ENCODE results near the gene KIR3DL1. TPM values are rescaled to one million over a fixed set of nuclear protein-coding genes. Genes with fewer than 3 reads are reported as not detected.
"Not testable (repeated sequence)": the region's sequence is repeated elsewhere in the genome, so short reads cannot be mapped to it uniquely, and the experiment has no call there.

Gene KIR3DL1
- total RNA-seq, 2 donors from 2014 or later = not detected

DNA sequence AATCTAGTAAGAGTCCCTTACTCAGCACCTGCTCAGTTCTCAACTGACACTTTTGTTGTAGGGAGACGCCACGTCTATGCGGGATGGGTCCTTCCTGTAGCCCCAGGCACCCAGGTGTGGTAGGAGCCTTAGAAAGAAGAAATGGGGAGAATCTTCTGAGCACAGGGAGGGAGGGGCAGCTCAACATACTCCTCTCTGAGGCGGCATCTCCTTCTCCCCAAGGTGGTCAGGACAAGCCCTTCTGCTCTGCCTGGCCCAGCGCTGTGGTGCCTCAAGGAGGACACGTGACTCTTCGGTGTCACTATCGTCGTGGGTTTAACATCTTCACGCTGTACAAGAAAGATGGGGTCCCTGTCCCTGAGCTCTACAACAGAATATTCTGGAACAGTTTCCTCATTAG lies 11.7 kb upstream of the KIR3DL1 start:
- no peaks in the 10 kb centered on the region for H3K9me3 ChIP-seq
- no peak for DNase-seq (ENCODE audit: low spot score)
- no peak overlapping the region for H3K4me3 ChIP-seq
- no peaks in the 10 kb centered on the region for H3K36me3 ChIP-seq
- H3K27me3 ChIP-seq = no peaks in the 10 kb centered on the region
- H3K4me1 ChIP-seq = no peaks in the 10 kb centered on the region
- no peak overlapping the region for H3K27ac ChIP-seq
- TF ChIP-seq, protein P1, sequence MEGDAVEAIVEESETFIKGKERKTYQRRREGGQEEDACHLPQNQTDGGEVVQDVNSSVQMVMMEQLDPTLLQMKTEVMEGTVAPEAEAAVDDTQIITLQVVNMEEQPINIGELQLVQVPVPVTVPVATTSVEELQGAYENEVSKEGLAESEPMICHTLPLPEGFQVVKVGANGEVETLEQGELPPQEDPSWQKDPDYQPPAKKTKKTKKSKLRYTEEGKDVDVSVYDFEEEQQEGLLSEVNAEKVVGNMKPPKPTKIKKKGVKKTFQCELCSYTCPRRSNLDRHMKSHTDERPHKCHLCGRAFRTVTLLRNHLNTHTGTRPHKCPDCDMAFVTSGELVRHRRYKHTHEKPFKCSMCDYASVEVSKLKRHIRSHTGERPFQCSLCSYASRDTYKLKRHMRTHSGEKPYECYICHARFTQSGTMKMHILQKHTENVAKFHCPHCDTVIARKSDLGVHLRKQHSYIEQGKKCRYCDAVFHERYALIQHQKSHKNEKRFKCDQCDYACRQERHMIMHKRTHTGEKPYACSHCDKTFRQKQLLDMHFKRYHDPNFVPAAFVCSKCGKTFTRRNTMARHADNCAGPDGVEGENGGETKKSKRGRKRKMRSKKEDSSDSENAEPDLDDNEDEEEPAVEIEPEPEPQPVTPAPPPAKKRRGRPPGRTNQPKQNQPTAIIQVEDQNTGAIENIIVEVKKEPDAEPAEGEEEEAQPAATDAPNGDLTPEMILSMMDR (IDR thresholded peaks at IDR 0.05) = no peak

DNA sequence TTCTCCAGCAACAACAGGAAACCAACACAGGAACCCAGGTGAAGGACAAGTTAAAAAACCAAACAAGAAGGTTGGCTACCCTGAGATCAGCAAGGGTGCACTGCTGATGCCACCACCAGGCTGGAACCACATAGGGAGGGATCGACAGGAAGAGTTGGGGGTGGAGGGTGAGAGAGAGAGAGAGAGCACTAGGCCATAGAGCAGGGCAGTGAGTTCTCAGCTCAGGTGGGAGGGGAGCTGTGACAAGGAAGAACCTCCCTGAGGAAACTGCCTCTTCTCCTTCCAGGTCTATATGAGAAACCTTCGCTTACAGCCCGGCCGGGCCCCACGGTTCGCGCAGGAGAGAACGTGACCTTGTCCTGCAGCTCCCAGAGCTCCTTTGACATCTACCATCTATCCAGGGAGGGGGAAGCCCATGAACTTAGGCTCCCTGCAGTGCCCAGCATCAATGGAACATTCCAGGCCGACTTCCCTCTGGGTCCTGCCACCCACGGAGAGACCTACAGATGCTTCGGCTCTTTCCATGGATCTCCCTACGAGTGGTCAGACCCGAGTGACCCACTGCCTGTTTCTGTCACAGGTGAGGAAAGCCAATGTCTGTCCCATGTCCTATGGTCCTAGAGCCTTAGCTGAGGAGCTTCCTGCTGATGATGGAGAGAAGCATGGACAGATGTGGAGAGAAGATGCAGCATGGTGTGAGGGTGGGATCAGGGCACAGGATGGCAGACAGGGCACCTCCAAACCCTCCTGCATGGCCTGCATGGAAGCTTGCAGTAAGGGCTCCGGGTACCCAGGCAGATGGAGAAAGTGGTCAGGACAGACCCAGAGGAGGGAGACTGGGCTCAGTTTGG lies 10.4 kb upstream of the KIR3DL1 start:
- no peaks in the 10 kb centered on the region for H3K36me3 ChIP-seq
- TF ChIP-seq, protein P1 (IDR thresholded peaks at IDR 0.05) = no peak
- H3K4me1 ChIP-seq = no peaks in the 10 kb centered on the region
- no peaks in the 10 kb centered on the region for H3K27me3 ChIP-seq
- H3K4me3 ChIP-seq = no peak overlapping the region
- no peaks in the 10 kb centered on the region for H3K9me3 ChIP-seq
- DNase-seq (ENCODE audit: low spot score) = no peak
- no peak overlapping the region for H3K27ac ChIP-seq

DNA sequence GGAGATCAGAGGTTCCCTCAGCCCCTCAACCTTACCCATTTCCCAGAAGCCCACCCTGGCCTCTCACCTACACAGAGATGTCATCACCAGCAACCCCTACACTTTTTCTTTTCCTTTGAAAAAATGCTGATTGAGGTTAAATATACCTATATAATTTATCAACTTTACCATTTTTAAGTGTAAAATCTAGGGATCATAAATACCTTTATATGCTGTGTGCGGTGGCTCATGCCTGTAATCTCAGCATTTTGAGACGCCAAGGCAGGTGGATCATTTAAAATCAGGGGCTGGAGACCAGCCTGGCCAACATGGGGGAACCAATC lies 9.8 kb upstream of the KIR3DL1 start:
- Histone ChIP-seq H3K27ac (no peak overlapping the region), H3K4me1 (no peaks in the 10 kb centered on the region), H3K27me3 (no peaks in the 10 kb centered on the region), H3K4me3 (no peak overlapping the region), H3K36me3 (no peaks in the 10 kb centered on the region), H3K9me3 (no peaks in the 10 kb centered on the region)
- DNase-seq (ENCODE audit: low spot score) = no peak
- TF ChIP-seq, protein P1 (IDR thresholded peaks at IDR 0.05) = no peak

DNA sequence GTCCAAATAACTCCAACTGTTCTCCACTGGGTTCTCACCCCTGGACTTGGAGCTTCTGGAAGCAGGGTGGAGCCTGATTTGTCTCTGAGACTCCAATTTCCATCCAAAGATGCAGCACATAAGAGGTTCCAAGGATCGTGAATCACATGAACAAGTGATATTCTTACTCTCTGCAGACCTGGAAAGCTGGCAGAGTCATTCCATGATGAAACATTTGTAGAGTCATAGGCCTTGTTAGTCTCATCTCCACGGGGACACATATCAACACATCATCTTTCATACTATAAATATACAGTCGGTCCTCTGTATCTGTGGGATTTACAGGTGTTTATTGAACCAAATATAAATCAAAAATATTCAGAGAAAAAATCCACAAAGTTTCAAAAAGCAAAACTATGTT lies 1.7 kb upstream of the KIR3DL1 start:
- H3K27me3 ChIP-seq; H3K9me3 ChIP-seq; DNase-seq (ENCODE audit: low spot score); H3K27ac ChIP-seq; H3K4me1 ChIP-seq; H3K36me3 ChIP-seq; H3K4me3 ChIP-seq: not testable (repeated sequence)

DNA sequence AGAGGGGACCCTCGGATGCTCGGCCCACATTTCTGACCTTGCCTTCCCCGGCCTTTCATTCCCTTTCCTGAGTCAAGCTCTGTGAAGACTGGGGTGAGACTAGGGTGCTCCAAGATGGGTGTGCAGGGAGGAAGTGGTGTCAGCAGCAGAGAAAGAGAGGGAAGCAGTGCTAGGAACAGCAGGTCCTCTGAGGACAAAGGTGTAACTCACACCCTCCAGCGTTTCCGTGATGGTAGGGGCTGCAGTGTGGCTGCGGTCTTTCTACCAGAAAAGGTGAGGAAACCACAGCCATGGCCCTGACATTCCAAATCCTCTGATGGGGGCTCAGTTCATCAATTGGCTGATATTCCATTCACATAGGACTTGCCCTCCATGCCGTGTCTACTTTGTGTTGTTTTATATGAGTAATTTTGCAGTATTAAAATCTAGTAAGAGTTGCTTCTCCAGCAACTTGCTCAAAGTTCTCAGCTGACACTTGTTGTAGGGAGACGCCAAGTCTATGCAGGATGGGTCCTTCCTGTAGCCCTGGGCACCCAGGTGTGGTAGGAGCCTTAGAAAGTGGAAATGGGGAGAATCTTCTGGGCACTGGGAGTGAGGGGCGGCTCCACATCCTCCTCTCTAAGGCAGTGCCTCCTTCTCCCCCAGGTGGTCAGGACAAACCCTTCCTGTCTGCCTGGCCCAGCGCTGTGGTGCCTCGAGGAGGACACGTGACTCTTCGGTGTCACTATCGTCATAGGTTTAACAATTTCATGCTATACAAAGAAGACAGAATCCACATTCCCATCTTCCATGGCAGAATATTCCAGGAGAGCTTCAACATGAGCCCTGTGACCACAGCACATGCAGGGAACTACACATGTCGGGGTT lies 1.6 kb downstream of the KIR3DL1 start:
- no peaks in the 10 kb centered on the region for H3K27me3 ChIP-seq
- TF ChIP-seq, protein P1 (IDR thresholded peaks at IDR 0.05) = no peak

DNA sequence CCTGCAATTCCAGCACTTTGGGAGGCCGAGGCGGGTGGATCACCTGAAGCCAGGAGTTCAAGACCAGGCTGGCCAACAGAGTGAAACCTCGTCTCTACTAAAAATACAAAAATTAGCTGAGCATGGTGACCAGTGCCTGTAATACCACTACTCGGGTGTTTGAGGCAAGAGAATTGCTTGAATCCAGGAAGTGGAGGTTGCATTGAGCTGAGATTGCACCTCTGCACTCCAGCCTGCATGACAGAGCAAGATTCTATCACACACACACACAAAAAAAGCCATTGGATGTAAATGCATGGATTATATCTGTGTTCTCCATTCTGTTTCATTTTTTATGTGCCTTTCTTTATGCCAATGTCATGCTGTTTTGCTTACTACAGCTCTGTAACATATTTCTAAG lies 8.1 kb downstream of the KIR3DL1 start:
- DNase-seq (ENCODE audit: low spot score); H3K27me3 ChIP-seq; H3K36me3 ChIP-seq; H3K9me3 ChIP-seq; H3K4me1 ChIP-seq; H3K4me3 ChIP-seq; H3K27ac ChIP-seq: not testable (repeated sequence)

More for the DNA sequence above, 1.6 kb downstream of the KIR3DL1 start:
- no peak for DNase-seq (ENCODE audit: low spot score)
- H3K4me1 ChIP-seq = no peaks in the 10 kb centered on the region
- H3K9me3 ChIP-seq = no peaks in the 10 kb centered on the region
- H3K36me3 ChIP-seq = no peaks in the 10 kb centered on the region
- no peak overlapping the region for H3K4me3 ChIP-seq
- H3K27ac ChIP-seq = no peak overlapping the region

DNA sequence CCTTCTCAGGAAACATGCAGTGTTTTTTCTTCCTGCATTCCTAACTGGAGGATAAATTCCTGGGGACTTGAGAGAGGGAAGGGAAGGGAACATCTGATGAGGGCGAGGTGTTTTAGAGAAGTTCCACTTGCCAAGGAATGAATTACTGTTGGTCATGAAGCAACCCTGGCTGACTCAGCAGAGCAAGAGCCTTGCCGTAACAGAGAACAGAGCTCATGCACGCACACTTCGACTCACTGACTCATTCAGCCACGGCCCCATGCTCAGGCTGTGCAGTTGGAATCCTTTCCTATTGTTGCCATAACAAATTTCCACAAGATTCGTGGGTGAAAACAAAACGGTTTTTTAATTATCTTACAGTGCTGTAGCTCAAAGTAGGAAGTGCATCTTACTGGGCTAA lies 9.1 kb downstream of the KIR3DL1 start:
- not testable (repeated sequence) for H3K4me3 ChIP-seq; H3K4me1 ChIP-seq; DNase-seq (ENCODE audit: low spot score); H3K27ac ChIP-seq; H3K27me3 ChIP-seq; H3K9me3 ChIP-seq; H3K36me3 ChIP-seq

DNA sequence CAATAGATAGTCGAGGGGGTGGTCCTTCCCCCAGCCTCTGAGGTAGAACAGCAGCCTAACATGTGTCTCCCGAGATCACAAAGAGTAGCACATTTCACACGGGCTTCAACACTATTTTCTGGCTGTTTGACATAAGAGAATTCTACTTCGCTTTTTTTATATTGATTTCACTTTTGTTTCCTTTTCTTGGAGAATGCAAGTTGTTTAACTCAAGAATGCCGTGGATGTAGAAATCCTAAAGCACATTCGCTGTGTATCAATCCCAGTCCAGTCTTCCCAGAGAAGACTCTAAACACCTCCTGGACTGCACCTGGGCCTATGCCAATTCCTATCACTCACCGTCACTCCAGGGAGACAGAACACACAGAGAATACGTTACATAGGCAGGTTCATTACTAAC lies 11.8 kb downstream of the KIR3DL1 start:
- not testable (repeated sequence) for DNase-seq (ENCODE audit: low spot score); H3K27me3 ChIP-seq; H3K36me3 ChIP-seq; H3K4me1 ChIP-seq; H3K9me3 ChIP-seq; H3K4me3 ChIP-seq; H3K27ac ChIP-seq

DNA sequence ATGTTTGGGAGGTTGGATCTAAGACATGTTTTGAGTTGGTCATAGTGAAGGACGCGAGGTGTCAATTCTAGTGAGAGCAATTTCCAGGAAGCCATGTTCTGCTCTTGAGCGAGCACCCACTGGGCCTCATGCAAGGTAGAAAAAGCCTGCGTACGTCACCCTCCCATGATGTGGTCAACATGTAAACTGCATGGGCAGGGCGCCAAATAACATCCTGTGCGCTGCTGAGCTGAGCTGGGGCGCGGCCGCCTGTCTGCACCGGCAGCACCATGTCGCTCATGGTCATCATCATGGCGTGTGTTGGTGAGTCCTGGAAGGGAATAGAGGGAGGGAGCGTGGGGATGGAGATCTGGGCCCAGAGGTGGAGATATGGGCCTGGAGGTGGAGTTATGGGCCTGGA lies 16.2 kb downstream of the KIR3DL1 start, which contains the start of gene KIR2DS4:
Gene KIR2DS4 (plus strand): TSS at position 181 of the 400 bp plus-strand sequence.
- H3K9me3 ChIP-seq; H3K27me3 ChIP-seq; H3K4me1 ChIP-seq; H3K36me3 ChIP-seq; H3K27ac ChIP-seq; H3K4me3 ChIP-seq; DNase-seq (ENCODE audit: low spot score): not testable (repeated sequence)

DNA sequence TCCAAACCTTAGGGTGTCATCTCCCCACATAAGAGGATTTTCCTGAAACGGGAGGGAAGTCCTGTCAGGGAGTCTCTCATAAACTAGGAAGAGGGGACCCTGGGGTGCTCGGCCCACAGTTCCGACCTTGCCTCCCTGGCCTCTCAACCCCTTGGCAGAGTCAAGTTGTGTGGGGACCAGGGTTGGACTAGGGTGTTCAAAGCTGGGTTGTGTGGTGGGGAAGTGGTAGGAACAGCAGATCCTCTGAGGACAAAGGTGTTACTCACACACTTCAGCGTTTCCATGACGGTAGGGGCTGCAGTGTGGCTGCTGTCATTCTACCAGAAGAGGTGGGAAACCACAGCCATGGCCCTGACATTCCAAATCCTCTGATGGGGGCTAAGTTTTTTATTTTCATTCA lies 18.9 kb downstream of the KIR3DL1 start:
- H3K27me3 ChIP-seq; H3K27ac ChIP-seq; H3K36me3 ChIP-seq; H3K4me1 ChIP-seq; H3K4me3 ChIP-seq; DNase-seq (ENCODE audit: low spot score); H3K9me3 ChIP-seq: not testable (repeated sequence)
